Measurements from ENCODE around the gene FAM20A.

The FAM20A gene

DNA sequence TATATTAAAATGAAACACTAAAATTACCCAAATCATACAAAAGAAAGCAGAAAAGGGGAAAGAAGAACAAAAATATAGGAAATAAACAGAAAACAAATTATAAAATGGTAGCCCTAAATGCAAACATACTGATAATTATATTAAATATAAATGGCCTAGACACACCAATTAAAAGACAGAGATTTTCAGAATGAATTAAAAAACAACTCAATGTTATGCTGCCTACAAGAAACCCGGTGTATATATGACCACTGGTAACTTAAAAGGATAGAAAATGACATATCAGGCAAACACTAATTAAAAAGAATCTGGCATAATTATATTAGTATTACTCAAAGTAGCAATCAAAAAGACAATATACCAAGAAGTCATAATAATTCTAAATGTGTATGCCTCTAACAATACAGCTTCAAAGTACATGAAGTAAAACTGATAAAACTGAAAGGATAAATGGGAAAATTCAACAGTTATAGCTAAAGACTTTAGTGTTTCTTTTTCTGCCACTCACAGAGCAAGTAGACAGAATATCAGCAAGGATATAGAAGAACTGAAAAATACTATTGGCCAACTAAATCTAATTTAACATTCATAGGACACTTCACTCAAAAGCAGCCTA lies 7.5 kb upstream of the FAM20A start:
- DNase-seq: no peak

DNA sequence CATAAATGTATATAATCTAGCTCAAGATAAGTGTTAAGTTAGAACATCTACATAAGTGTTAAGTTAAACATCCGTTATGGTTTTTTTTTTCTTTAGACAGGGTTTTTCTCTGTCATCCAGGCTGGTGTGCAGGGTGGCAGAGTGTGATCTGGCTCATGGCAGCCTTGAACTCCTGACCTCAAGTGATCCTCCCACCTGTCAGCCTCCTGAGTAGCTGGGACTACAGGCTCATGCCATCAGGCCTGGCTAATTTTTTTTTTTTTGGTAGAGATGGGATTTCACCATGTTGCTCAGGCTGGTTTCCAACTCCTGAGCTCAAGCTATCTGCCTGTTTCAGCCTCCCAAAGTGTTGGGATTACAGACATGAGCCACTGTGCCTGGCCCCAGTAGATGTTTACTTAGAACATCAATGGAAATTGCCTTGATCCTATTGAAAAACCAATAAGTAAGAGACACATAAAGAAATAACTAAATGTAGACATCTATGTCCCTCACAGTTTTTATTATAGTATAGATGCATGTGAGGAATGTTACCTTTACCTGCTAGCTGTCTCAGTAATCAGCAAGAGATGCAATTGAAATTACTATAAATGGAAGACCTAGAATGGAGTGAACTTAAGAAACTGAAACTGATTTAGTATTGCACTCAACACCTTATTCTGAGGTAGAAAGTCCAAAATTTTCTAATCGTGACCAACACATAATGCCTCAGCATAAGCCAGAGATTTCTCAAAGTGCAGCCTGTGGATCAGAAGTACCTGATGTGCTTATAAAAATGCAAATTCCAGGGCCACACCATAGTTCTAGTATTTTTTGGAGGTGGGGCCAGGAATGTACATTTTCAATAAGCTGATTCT lies 5.5 kb upstream of the FAM20A start:
- no peak for DNase-seq

DNA sequence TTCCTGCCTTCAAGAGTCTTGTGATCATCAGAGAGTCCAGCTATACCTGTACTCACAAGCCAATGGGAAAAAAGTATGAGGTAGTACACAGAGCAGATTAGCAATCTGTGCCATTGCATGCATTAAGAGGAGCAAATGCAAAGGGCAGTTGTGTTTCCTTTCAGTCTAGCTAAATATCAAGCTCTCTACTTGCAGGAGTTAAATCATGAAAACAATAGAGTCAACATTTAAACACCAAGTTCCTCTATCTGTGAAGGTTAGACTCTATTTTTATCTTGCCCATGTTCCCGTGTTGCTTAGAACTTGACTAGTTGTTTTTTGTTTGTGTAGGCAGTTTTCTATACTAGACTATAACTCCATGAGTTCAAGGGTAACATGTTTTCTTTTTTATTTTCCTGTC lies 4.7 kb upstream of the FAM20A start:
- DNase-seq: no peak

DNA sequence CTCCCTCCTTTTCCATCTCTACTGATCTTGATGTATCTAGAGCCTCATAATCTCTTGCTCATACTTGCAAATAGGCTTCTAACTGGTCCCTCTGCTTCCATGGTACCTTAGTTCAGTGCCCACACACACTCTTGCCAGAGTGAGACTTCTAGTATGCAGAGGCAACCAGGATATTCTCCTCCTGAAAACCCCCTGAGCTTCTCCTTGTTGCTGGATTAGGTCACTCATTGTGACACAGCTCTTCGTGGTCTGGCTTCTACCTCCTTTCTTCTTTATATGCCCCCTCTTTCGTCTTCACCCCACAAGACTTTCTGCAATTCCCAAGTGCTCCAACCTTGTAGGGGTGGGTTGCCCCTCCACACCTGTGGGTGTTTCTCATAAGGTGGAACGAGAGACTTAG lies 2.5 kb upstream of the FAM20A start:
- no peak for DNase-seq

DNA sequence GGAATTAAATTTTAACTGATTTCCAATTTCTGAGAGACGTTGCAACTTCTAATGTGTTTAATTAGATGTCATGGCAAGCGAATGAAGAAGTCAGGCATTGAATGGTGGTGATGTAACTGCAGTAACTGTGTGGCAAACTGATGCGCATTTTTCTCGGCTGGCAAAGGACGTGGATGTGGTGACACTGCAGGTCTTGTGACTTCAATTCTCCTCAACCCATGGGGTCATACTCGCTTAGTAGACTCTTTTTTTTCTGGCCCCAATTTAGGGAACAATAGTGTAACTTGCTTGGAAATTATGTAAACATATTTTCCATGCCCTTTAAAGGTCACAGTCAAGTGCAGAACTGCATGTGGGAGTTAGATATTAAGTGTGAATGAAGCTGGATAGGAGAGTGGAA lies 1.9 kb upstream of the FAM20A start:
- DNase-seq: no peak

DNA sequence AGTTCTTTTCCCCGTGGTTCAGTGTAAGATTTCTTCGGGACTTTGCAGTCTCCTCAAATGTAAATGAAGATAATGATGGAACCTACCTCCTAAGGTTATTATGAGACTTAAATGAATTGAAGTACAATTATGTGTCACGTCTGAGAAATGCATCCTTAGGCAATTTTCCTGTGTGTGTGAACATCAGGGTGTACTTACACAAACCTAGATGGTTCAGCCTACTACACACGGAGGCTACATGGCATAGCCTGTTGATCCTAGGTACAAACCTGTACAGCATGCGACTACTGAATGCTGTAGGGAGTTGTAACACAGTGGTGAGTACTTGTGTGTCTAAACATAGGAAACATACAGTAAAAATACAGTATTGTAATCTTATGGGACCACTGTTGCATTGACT lies 1.1 kb upstream of the FAM20A start:
- no peak for DNase-seq

DNA sequence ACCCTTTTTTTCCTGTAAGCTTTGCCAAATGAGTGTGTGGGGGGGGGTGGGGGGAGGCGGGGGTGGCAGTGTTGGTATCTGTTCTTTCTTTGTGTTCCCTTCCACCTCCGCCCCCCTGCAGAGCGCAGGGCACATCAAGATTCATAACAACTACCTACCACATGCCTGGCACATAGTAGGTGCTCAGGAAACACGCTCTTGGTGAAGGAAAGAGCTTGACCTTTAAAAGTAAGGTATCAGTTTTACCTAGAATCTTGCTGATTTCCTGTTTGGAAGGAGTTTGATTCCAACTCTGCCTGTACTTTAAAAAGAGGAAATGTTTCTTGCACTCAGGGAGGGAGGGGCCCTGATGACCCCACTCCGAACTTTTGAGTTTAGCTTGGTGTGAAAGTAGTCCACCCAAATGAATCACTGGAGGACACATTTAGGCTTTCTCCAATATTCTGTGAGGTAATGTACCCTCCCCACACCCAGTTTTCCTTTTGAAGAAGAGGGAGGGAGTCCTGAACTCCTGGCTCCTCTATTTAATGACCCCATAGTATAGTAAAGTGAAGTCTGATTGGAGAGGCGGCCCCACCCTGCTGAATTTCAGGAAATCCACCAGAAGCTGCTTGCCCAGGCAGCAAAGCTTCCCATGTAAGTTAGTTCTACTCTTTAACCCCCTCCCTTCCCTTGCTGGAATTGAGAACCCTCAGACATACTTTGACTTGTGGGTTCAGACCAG lies 560 bp upstream of the FAM20A start:
- no peak for DNase-seq

DNA sequence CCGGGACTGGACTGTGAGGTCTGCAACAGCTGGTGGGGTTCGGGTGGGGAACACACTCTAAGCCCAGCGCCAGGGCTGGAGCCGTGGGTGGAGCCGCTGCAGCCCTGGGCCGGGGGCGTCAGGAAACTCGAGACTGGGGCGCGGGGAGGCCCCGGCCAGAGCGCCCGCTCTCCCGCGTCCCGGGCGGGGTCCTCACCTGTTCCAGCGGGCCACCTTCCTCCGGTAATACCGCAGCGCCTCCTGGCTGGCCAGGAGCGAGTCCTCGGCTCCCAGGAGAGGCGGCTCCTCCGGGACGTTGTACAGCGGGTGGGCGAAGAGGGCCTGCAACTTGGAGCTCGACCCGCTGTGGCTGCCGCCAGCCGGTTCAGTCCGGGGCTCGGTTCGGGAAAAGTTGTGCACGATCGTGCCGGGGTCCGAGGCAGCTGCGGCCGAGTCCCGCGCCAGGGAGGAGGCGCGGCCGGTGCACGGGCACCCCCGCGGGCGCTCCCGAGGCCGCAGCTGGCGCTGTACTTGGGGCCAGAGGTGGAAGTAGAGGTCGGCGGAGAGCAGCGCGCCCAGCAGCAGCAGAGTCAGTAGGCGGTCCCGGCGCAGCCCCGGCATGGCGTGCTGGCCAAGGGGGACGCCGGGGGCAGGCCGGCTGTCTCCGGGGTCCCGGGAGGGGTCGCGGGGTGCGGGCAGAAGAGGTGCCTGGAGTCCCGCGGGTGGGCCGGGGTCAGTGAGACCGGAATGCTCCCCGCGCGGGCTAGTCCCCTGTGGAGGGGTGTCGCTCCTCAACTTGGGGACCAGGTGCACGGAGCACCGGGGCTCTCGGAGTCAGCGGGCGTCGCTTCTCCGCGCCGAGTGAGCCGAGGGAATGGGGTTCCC lies 868 bp downstream of the FAM20A start:
- DNase-seq: peak; percentile 25

DNA sequence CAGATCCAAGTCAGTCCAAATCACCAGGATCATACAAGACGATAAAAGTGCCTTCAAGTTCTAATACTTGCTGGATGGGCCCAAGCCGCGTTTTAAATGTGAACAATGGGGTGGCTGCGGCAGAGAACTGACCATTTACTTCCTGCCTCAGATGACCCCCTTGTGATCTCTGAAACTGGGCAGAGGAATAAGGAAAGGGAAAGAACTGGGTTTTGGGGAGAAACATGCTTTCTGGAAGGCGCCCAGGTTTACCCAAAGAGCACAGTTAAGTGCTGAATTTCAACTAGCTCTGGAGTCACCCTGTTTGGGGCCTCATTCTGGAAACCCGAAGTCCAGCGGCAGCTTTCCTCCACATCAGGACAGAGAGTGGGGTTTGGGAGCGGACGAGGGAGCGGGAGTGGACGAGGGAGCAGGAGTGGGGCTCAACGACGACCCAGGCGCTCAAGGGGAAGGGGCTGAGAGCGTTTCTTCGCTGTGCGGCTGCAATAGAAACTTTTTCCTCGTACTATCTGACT lies 1.6 kb downstream of the FAM20A start:
- DNase-seq: no peak

DNA sequence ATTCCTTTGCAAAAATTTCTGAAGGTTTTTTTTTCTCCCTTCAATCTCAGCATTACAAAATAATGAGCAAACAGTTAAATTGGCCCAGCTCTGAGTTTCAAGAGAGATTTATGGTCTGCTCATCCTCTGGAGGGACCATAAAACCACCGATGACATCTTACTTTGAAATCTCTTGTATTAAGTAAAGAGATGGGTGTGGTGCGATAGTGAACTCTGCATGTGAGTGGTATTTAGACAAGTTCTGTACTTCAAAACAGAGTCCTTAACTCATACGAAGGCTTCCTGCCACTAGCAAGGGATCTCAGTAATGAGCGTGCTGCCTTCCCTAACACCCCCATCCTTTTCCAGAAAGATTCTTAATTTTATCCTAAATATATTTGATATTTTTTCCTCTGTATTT lies 2.1 kb downstream of the FAM20A start:
- DNase-seq: no peak

DNA sequence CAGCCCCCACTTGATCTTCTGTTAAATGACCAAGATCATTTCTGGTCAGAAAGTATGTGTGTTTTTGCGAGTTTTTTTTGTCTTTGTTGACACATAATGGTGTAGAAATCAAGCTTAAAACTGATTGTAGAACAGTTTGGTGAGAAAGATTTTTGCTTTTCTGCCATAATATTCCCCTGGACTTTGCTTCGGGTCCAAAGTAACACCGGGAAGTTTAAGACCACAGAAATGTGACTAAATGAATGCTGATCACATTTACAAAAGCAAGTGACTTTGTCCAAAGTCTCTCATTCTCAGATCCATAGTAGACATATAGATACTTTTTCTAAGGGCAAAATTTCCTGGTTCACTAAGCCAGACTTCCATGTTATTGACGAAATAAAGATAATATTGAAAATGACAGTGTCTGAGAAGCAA lies 2.6 kb downstream of the FAM20A start:
- DNase-seq: no peak

DNA sequence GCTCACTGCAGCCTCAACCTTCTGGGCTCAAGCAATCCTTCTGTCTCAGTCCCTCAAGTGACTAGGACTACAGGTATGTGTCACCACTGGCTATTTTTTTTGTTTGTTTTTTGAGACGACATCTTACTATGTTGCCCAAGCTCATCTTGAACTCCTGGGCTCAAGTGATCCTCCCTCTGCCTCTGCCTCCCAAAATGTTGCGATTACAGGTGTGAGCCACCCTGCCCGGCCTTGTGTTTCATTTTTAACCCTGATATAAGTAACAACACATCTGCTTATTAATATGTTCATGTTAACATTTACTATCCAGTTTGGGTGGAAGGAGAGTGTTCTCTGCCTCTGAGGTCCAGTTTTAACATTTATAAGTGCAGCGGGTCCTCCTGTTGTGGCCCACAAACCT lies 3.1 kb downstream of the FAM20A start:
- DNase-seq: no peak

DNA sequence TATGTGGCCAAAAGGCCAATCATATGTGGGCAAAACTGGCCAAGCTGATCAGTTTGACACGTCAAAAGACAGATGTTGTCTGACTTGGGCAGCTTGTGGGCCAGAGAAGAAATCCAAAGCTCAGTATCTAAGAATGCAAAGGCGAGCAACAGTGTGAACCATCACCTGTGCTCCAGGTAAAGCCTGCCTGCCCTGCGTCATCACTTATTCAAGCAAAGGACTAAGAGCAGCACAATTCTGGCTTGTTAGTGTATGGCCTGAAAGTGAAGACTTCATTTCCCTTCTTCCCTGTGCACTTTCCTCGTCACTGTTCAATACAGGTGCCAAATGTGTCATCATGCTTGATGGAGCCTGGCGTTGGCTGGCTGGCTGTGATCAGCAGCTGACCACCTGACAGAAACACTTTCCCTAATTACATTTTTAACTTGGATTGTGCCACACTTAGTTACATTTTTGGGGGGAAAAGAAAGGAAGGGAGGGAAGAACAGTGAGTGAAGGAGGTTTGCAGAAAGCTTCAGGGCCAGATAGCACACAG lies 4.7 kb downstream of the FAM20A start:
- no peak for DNase-seq

DNA sequence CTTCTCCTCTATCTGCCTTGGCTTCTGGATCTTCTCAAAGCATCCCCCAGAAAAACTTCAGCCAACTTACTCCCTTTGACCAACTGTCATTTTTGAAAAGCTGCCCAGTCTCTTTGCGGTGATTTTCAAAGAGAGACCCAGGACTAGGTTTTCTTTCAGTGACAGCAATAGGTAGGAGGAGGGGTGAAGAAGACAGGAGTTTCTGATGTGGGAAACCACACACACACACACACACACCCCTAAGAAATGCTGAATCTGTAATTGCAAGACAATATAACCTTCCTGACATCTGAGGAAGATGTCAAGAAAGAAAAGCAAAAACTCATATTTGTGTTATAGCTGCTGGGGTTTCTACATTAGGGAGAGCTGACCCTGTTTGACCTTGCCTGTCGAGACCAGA lies 5.2 kb downstream of the FAM20A start:
- no peak for DNase-seq

DNA sequence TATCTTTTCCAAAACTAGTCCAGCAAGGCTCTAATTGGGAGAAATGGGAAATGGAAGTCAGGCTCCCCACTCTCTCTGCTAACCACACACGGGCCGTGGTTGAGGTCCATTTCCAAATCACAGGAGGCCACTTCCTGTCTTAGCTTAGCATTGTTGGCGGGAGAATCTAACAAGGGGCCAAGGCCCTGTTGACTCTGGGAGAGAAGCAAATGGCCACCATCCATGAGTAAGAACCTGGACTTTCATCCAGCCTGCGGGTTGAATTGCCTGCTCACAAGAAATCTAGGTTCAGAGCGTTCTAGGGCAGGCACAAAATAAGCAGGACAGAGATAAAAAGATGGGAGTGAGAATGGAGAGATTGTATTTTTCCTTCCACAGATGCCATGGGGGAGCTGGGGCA lies 5.7 kb downstream of the FAM20A start:
- no peak for DNase-seq

DNA sequence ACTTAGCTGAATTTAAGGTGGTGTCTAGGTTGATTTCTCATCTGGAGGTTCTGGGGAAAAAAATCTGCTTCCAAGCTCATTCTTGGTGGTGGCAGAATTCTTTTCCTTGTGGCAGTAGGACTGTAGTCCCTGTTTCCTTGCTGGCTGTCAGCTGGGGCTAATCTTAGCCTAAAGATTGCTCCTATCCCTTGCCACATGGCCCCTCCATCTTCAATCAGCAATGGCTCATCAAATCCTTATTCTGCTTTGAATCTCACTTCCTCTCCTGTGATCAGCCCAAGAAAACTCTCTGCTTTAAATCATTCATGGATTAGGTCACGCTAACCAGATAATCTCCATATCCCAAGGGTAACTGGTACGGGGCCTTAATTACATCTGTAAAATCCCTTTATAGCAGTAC lies 6.6 kb downstream of the FAM20A start:
- DNase-seq: no peak

DNA sequence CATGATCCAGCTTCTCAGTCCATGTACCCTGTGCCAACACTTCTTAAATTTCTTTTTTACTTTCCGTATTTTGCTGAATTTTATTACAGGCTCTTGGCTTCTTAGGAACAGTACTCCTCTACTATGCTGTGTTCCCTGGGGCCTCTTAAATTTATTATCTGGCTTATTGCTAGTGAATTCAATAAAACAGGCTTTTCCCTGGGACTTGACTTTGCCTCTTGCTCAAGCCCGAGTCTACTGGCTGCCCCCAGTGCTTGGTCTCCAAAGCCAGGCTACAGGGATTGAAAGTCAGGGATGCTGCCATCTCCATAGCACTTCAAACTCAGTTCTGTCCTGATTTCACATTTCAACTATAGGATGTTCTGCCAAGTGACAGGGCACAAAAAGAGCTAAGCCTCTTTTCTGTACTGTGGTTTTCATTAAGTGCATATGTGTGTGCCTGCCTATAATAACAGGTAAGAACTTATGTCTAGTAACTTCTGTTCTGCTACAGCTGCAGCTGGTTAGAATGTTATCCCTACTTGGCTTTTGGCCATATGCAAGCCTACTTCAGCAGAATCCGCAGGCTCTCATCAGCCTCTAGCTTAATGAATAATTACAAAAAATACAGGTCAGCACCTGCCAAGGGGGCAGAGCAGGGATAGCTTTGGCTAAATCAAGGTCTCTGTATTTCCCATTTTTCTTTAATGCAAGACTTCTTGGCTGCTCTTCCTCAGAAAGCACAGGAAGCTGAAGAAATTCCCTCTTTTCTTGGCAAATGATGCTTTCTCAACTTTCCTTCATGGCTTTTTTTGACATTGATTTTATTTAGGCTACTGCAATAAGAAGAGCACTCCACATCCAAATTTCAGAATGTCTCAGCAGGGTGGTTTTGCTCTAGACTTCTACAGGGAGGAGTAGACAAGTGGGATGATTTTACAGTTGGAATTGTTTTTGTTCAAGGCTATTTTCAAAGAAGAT lies 8.2 kb downstream of the FAM20A start:
- DNase-seq: no peak

DNA sequence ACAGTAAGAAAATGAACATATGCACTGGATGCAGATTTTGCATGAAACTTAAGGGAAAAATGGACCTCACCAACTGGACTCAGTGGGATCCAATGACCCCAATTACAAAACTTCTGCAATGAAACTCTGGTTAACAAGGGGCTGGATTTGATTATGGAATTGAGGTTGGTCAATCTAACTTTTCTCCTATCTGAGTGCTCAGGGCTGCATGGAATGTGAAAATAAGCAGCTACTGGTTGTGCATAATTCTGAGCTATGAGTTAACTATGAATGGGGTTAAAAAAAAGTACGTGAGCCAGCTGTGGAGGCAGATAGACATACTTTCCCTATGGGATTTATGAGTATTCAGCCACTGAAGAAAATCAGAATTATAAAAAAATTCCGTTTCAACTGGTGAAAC lies 9.2 kb downstream of the FAM20A start:
- no peak for DNase-seq

DNA sequence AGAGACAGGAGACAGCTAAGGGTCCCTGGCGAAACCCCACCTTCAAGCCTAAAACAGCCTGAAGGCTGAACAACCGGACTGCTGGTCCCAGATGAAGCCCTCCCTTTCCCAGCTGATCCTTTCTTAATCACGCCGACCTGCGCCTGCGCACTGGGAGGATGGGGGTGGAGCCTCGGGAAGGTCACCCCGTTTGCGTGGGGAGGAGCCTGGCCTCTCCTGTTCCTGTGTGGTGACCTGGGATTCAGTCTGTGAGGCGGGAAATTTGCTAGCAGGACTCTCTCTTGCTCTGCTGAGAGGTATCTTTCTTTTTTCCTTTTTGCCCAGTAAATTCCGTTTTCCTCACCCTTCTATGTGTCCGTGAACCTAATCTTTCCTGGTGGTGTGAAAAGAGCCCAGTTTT lies 9.6 kb downstream of the FAM20A start:
- DNase-seq: peak; percentile 23

DNA sequence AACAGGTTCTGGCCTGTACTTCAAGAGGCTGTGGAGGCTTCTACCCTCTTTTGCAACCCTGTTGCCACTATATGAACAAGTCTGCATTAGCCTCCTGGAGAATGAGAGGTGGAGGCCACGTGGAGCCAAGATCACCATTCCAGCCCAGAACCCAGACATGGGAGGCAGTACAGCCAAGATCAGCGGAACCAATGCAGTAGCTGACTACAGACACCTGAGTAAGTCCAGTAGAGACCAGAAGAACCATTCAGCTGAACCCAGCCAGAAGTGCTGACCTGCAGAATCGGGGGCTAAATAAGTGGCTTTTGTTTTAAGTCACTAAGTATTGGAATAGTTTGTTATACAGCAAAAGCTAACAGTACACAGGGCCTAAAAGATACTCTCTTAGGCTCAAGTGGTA lies 12.1 kb downstream of the FAM20A start:
- no peak for DNase-seq

DNA sequence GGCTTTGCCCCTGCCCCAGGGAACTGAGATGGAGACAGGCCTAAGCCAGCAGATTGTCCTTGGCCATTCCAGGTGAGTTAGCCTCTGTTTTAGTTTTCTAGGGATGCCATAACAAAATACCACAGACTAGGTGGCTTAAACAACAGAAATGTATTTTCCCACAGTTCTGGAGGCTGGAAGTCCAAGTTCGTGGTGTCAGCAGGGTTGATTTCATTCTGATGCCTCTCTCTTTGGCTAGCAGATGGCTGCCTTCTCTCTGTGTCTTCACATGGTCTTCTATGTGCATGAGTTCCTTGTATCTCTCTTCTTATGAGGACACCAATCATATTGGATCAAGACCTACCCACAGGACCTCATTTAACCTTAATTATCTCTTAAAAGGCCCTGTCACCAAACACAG lies 12.8 kb downstream of the FAM20A start:
- DNase-seq: no peak
